Suprapubic skin (tissue), 4 donors: Measurements from ENCODE around the gene ACTL10.

Experiments
- CTCF ChIP-seq, 2 donors: fragments of 200-600 bp in 1 of 2; fragments of 450-650 bp in 1 of 2; sonication (generic) in 1 of 2; IDR thresholded peaks; one replicate each; pipeline ENCODE4 v1.5.1; 2016 to 2019; ENCODE audit warnings: antibody characterized with exemption in 2 of 2, mild to moderate bottlenecking in 1 of 2, moderate library complexity in 1 of 2
- EP300 ChIP-seq: sonication (generic); formaldehyde crosslinking; IDR thresholded peaks from one replicate; pipeline ENCODE4 v1.6.1; 2017; ENCODE audit warnings: antibody characterized with exemption
- POLR2A ChIP-seq, 2 donors: fragments of 450-650 bp; IDR thresholded peaks; one replicate each; pipeline ENCODE4 v1.6.1; 2017; ENCODE audit warnings: antibody characterized with exemption in 2 of 2, mild to moderate bottlenecking in 2 of 2, moderate library complexity in 2 of 2
- POLR2AphosphoS5 ChIP-seq, 3 donors: sonication (generic); formaldehyde crosslinking; IDR thresholded peaks; one replicate each; pipeline ENCODE4 v1.6.1; 2017; ENCODE audit warnings: antibody characterized with exemption in 3 of 3

- TF ChIP-seq POLR2A (IDR thresholded peaks at IDR 0.05) (no peak), POLR2AphosphoS5 (IDR thresholded peaks at IDR 0.05) (no peak), CTCF (IDR thresholded peaks at IDR 0.05) (no peak), EP300 (no peak)
These were observed 9.4 kb downstream of the ACTL10 start for GRCh38 chr20:33676121-33676520.
